A549 (cell line): ENCODE measurements around the gene CELF1.

Source experiments
- CTCF ChIP-seq: fragments of >200 bp; sonication (Bioruptor Twin); formaldehyde crosslinking; IDR thresholded peaks from 3 replicates; pipeline ENCODE4 v1.5.1; 2016
- EP300 ChIP-seq, 2 experiments: fragments of >200 bp; sonication (Bioruptor Twin); formaldehyde crosslinking; IDR thresholded peaks; 2 replicates in 1 of 2; 3 replicates in 1 of 2; pipeline ENCODE4 v1.6.1; 2016 to 2017
- JUNB ChIP-seq: fragments of >200 bp; sonication (Bioruptor Twin); formaldehyde crosslinking; IDR thresholded peaks from 2 replicates; pipeline ENCODE4 v1.6.1; 2016
- KDM1A ChIP-seq: fragments of 200-600 bp; sonication (generic); IDR thresholded peaks from 2 replicates; pipeline ENCODE4 v1.6.1; 2016; ENCODE audit warnings: low read depth, mild to moderate bottlenecking
- MAX ChIP-seq: IDR thresholded peaks from 2 replicates; pipeline ENCODE4 v1.6.1; 2012

- TF ChIP-seq CTCF (no peak), JUNB (no peak), EP300 (IDR thresholded peaks at IDR 0.05) (no peak), MAX (peak; percentile 95), KDM1A (no peak)
Measured at GRCh38 chr11:47578524-47579494, 25.9 kb upstream of the CELF1 start, which contains the start of the genes KBTBD4 and NDUFS3.
